SK-N-SH treated with all-trans-retinoic acid at 6 μM for 48 hours (cell line): Measurements from ENCODE around the gene COL3A1.

Experiments used
- ATAC-seq: fragments of 200-7000 bp; cut with Tn5 transposase; 3 replicates; pipeline ENCODE4 v1.9.1; 2020; ENCODE audit warnings: mild to moderate bottlenecking, moderate library complexity
- ARNTL ChIP-seq: fragments of 450-650 bp; formaldehyde crosslinking; IDR thresholded peaks from 2 replicates; pipeline ENCODE4 v1.5.0; 2020; ENCODE audit warnings: low read depth, mild to moderate bottlenecking, moderate library complexity, borderline replicate concordance
- BACH2 ChIP-seq: fragments of 250-450 bp; sonication (Bioruptor Pico); IDR thresholded peaks from 2 replicates; pipeline ENCODE4 v1.9.0; 2021; ENCODE audit warnings: mild to moderate bottlenecking, borderline replicate concordance
- CREB5 ChIP-seq: fragments of 250-450 bp; sonication (Bioruptor Pico); IDR thresholded peaks from 2 replicates; pipeline ENCODE4 v1.5.1; 2020; ENCODE audit warnings: low read depth, mild to moderate bottlenecking, moderate library complexity
- CSDC2 ChIP-seq: fragments of 250-450 bp; sonication (Bioruptor Pico); IDR thresholded peaks from 2 replicates; pipeline ENCODE4 v1.5.0; 2020; ENCODE audit warnings: mild to moderate bottlenecking, moderate library complexity
- CSRNP3 ChIP-seq: fragments of 250-450 bp; sonication (Bioruptor Pico); IDR thresholded peaks from 2 replicates; pipeline ENCODE4 v1.5.1; 2021; ENCODE audit warnings: mild to moderate bottlenecking, moderate library complexity
- ESRRG ChIP-seq: fragments of 250-450 bp; sonication (Bioruptor Pico); IDR thresholded peaks from 2 replicates; pipeline ENCODE4 v1.6.1; 2021; ENCODE audit warnings: mild to moderate bottlenecking
- GLIS3 ChIP-seq: fragments of 250-450 bp; sonication (Bioruptor Pico); IDR thresholded peaks from 2 replicates; pipeline ENCODE4 v1.5.0; 2020; ENCODE audit warnings: mild to moderate bottlenecking, moderate library complexity
- ISL1 ChIP-seq: fragments of 250-450 bp; sonication (Bioruptor Pico); IDR thresholded peaks from 2 replicates; pipeline ENCODE4 v2.1.2; 2022; ENCODE audit warnings: mild to moderate bottlenecking, moderate library complexity
- OSR1 ChIP-seq: fragments of 250-450 bp; sonication (Bioruptor Pico); IDR thresholded peaks from 2 replicates; pipeline ENCODE4 v1.8.0; 2022; ENCODE audit warnings: moderate library complexity, mild to moderate bottlenecking, inconsistent platforms
- PATZ1 ChIP-seq: fragments of 250-450 bp; sonication (Bioruptor Pico); IDR thresholded peaks from 2 replicates; pipeline ENCODE4 v1.8.0; 2020; ENCODE audit warnings: mild to moderate bottlenecking, moderate library complexity, borderline replicate concordance
- POU6F1 ChIP-seq: fragments of 250-450 bp; sonication (Bioruptor Pico); IDR thresholded peaks from 2 replicates; pipeline ENCODE4 v1.8.0; 2021; ENCODE audit warnings: low read depth, mild to moderate bottlenecking, moderate library complexity, borderline replicate concordance
- PPARA ChIP-seq: fragments of 250-450 bp; sonication (Bioruptor Pico); IDR thresholded peaks from 2 replicates; pipeline ENCODE4 v1.5.0; 2020; ENCODE audit warnings: mild to moderate bottlenecking, borderline replicate concordance
- RARB ChIP-seq: fragments of 250-450 bp; sonication (Bioruptor Pico); IDR thresholded peaks from 2 replicates; pipeline ENCODE4 v1.8.0; 2021; ENCODE audit warnings: mild to moderate bottlenecking, moderate library complexity
- TOX ChIP-seq: fragments of 250-450 bp; sonication (Bioruptor Pico); IDR thresholded peaks from 2 replicates; pipeline ENCODE4 v1.8.0; 2021; ENCODE audit warnings: mild to moderate bottlenecking, moderate library complexity, borderline replicate concordance
- TSHZ2 ChIP-seq: fragments of 250-450 bp; sonication (Bioruptor Pico); IDR thresholded peaks from 2 replicates; pipeline ENCODE4 v1.5.0; 2020; ENCODE audit warnings: mild to moderate bottlenecking, moderate library complexity
- ZC3H10 ChIP-seq: fragments of 250-450 bp; sonication (Bioruptor Pico); IDR thresholded peaks from 2 replicates; pipeline ENCODE4 v1.5.1; 2021; ENCODE audit warnings: mild to moderate bottlenecking, moderate library complexity
- ZFP30 ChIP-seq: fragments of 450-650 bp; formaldehyde crosslinking; IDR thresholded peaks from 2 replicates; pipeline ENCODE4 v1.5.0; 2022; ENCODE audit warnings: mild to moderate bottlenecking, moderate library complexity
- ZNF70 ChIP-seq: fragments of 450-650 bp; formaldehyde crosslinking; IDR thresholded peaks from 2 replicates; pipeline ENCODE4 v1.5.0; 2020; ENCODE audit warnings: mild to moderate bottlenecking, moderate library complexity
- ZNF8 ChIP-seq: fragments of 450-650 bp; formaldehyde crosslinking; IDR thresholded peaks from 2 replicates; pipeline ENCODE4 v1.5.0; 2020; ENCODE audit warnings: mild to moderate bottlenecking, moderate library complexity

The COL3A1 gene

GRCh38 chr2:188944442-188944841 lies 29.7 kb upstream of the COL3A1 start (continued):
- no peak for TF ChIP-seq PATZ1
- no peak for TF ChIP-seq CREB5 (CRISPR knock-in tag)
- no peak for TF ChIP-seq CSDC2
- TF ChIP-seq OSR1 (CRISPR knock-in tag) = no peak
- TF ChIP-seq, all 23 proteins: peak for 0

- TF ChIP-seq PPARA (CRISPR knock-in tag) (no peak), GLIS3 (CRISPR knock-in tag) (no peak), ZNF8 (no peak), OSR1 (CRISPR knock-in tag) (no peak), CREB5 (CRISPR knock-in tag) (no peak), ZFP30 (CRISPR knock-in tag) (no peak), CSRNP3 (no peak), TSHZ2 (no peak), BACH2 (CRISPR knock-in tag) (no peak), ISL1 (CRISPR knock-in tag) (no peak), ZC3H10 (CRISPR knock-in tag) (no peak), TOX (CRISPR knock-in tag) (no peak), ARNTL (CRISPR knock-in tag) (no peak), POU6F1 (CRISPR knock-in tag) (no peak)
- ATAC-seq = no peak
Observed at GRCh38 chr2:188949046-188949818, 24.9 kb upstream of the COL3A1 start.

- no peak for ATAC-seq
- TF ChIP-seq TSHZ2 (no peak), ZC3H10 (CRISPR knock-in tag) (no peak), ZFP30 (CRISPR knock-in tag) (no peak), TOX (CRISPR knock-in tag) (no peak), BACH2 (CRISPR knock-in tag) (no peak), CREB5 (CRISPR knock-in tag) (no peak), ESRRG (CRISPR knock-in tag) (no peak), ZNF70 (CRISPR knock-in tag) (no peak), RARB (CRISPR knock-in tag) (no peak), PATZ1 (no peak), OSR1 (CRISPR knock-in tag) (no peak), ISL1 (CRISPR knock-in tag) (no peak)
Observed at GRCh38 chr2:188952901-188953300, 21.3 kb upstream of the COL3A1 start.
